ENCODE results near the gene SEMA5B.

GRCh38 chr3:123021388-123021787 lies 6.2 kb downstream of the SEMA5B start:
- TF ChIP-seq, protein P1, sequence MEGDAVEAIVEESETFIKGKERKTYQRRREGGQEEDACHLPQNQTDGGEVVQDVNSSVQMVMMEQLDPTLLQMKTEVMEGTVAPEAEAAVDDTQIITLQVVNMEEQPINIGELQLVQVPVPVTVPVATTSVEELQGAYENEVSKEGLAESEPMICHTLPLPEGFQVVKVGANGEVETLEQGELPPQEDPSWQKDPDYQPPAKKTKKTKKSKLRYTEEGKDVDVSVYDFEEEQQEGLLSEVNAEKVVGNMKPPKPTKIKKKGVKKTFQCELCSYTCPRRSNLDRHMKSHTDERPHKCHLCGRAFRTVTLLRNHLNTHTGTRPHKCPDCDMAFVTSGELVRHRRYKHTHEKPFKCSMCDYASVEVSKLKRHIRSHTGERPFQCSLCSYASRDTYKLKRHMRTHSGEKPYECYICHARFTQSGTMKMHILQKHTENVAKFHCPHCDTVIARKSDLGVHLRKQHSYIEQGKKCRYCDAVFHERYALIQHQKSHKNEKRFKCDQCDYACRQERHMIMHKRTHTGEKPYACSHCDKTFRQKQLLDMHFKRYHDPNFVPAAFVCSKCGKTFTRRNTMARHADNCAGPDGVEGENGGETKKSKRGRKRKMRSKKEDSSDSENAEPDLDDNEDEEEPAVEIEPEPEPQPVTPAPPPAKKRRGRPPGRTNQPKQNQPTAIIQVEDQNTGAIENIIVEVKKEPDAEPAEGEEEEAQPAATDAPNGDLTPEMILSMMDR (IDR thresholded peaks at IDR 0.05; ENCODE audit: insufficient read depth, low read length, poor library complexity, severe bottlenecking) = no peak
- TF ChIP-seq EZH2phosphoT487 (conservative IDR thresholded peaks at IDR 0.05; ENCODE audit: low read length) = no peak
